KBM-7 (cell line): ENCODE measurements around the gene KDM3B.

ENCODE experiments used
- DNase-seq: peaks from one replicate; pipeline ENCODE4 v3.0.0-alpha.2; 2015
- in situ Hi-C: fragments of 300-500 bp; cut with MboI; formaldehyde crosslinking; loops from 2 replicates; pipeline ENCODE4 v1.14.3; 2020; ENCODE audit warnings: low sequenced_read_pairs, low pct_unique_long_range_greater_than_20kb, mixed read lengths

KDM3B gene

DNA sequence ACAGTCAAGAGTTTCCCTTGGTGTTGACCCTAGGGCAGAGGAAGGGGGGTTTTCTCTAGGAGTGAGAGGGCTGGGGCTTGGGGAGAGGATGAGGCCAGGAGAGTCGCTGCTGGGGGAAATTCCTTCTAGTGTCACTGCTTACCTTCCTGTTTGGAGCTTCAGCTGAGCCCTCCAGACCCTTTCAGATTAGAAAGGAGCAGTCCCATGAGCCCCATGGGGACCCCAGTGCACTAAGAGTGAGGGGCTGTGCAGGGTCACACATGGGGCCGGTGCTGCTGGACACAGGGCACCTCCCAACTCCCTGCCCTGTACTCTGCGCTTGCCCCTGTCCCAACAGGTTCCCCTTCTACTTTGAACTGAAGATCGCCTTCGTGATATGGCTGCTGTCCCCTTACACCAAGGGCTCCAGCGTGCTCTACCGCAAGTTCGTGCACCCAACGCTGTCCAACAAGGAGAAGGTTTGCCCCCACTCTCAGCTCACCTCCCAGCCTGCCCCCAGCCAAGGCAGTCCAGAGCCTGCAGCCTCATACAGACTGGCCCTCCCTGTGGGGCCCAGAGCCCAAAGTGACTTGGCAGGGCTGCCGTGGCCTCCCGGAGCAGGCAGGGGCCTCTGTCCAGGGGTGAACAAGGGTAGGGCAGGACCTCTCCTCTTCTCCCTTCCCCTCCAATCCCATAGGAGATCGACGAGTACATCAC, 91.7 kb downstream of the KDM3B start:
- no peak for DNase-seq
- in situ Hi-C loops: no loop called here

DNA sequence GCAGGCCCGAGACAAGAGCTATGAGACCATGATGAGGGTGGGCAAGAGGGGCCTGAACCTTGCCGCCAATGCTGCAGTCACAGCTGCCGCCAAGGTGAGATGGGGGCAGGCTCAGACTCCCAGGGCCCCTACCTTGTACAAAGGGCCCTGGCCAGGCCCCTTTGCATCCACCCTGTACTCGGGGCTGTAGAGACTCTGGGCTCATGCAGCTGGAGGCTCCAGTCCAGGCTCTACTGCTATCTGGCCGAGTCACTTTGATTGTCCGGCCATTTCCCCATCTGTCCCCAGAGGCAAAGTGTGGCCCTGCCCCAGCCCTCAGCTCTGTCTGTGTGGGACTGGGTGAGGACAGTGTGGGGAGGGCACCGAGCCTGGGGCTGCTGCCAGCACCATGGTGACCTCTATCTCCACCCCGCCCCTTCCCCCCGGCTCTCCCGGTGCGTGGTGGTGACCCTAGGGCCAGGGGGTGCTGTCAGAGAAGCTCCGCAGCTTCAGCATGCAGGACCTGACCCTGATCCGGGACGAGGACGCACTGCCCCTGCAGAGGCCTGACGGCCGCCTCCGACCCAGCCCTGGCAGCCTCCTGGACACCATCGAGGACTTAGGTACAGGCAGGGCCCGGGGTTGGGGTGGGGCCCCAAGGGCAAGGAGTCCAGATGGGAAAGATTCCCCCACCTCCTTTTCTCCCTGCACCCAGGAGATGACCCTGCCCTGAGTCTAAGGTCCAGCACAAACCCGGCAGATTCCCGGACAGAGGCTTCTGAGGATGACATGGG, 92.5 kb downstream of the KDM3B start:
- in situ Hi-C loops: no loop called here
- DNase-seq: no peak

GRCh38 chr5:138445547-138446271, 93.2 kb downstream of the KDM3B start:
- in situ Hi-C loops: no loop called here
- no peak for DNase-seq

- no peak for DNase-seq
- in situ Hi-C loops: no loop called here
Observed at GRCh38 chr5:138448070-138448469, 95.6 kb downstream of the KDM3B start.

GRCh38 chr5:138448481-138449398, 96.3 kb downstream of the KDM3B start:
- in situ Hi-C loops: no loop called here
- DNase-seq: no peak

GRCh38 chr5:138449501-138450239, 97.2 kb downstream of the KDM3B start:
- peak; percentile 91 for DNase-seq
- in situ Hi-C loops: no loop called here

- in situ Hi-C loops: no loop called here
- DNase-seq: no peak
Observed at GRCh38 chr5:138450971-138451370, 98.5 kb downstream of the KDM3B start.

DNA sequence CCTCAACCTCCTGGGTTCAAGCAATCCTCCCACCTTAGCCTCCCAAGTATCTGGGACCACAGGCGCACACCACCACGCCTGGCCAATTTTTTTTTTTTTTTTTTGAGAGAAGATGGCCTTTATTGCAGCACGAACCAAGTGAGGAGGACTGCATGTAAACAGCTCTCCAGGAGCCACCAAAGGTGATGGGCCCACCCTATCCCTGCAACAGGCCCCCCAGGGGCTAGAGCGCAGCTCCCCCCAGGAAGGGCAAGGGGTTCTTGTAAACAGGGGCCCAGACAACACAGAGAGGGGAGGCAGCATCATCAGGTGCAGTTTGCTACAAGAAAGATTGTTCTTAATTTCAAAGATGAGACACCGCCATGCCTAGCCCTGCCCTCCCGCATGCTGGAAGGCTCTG, 100.2 kb downstream of the KDM3B start:
- in situ Hi-C loops: no loop called here
- DNase-seq: no peak

DNA sequence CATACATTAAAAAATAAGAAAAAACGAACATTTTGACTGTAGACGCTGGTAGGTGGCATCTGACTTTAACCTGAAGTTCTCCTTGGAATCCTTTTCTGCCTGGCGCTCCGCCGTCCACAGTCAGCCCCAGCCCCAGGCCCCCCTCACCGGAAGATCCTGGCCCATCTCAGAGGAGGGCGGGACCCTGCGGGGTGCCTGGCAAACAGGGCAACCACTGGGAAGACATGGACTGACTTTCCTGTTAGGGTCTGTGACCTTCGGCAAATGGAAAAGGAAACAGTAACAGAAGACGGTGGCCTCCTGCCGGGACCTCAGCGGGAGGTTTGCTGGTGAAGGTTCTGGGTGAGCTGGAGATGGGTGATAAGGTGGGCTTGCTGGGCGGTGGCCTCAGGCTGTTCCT, 101.1 kb downstream of the KDM3B start:
- DNase-seq: no peak

DNA sequence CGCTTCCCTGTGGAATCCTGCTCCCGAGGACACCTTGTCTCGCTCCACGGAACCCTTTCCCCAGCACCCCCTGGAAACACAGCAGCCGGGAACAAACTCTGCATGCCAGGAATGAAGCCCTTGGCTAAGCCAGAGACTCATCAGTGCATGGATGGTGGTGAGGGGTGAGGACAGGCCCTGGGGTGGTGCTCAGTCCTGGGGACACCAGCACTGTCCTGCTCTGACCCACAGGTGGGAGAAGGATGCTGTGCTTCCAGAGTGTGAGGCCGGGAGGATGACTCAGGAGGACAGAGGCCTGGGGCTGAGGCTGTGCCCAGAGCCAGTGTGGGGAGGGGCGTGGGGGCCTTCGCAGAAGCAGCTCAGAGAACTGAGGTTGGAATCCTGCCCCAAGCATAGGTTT, 101.6 kb downstream of the KDM3B start:
- in situ Hi-C loops: no loop called here
- no peak for DNase-seq

More for the DNA sequence above, 101.1 kb downstream of the KDM3B start:
- in situ Hi-C loops: no loop called here

DNA sequence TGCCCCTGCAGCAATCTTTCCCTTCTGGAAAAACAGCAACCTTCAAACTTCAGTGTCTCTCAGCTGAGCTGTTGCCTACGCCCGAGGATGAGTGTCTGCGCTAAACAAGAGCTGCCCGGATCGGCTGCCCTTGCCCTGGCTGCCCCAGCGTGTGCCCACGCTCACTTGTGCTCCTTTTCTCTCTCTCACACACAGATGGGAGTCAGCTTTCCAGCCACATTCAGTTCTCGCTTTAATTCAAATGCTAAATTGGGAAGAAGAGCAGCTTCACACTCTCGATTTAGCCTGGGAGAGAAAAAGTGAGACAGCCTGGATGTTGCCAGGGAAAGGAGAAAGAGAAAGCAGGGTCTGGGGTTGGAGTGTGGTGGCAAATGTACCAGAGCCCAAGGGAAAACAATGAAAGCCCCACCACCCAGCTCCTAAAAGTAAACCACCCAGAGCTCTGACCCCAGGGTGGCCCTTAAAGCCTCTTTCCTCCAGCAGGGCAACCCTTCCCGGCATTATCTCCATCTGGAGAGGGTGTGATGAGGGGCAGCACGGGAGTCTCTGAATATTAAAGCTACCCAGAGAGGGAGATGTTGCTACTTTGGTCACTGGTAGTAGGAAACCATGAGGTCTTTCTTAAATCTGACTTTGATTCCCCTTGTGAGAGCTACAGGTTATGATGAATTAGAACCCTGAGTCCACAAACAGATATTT, 102.9 kb downstream of the KDM3B start:
- no peak for DNase-seq
- in situ Hi-C loops: no loop called here

DNA sequence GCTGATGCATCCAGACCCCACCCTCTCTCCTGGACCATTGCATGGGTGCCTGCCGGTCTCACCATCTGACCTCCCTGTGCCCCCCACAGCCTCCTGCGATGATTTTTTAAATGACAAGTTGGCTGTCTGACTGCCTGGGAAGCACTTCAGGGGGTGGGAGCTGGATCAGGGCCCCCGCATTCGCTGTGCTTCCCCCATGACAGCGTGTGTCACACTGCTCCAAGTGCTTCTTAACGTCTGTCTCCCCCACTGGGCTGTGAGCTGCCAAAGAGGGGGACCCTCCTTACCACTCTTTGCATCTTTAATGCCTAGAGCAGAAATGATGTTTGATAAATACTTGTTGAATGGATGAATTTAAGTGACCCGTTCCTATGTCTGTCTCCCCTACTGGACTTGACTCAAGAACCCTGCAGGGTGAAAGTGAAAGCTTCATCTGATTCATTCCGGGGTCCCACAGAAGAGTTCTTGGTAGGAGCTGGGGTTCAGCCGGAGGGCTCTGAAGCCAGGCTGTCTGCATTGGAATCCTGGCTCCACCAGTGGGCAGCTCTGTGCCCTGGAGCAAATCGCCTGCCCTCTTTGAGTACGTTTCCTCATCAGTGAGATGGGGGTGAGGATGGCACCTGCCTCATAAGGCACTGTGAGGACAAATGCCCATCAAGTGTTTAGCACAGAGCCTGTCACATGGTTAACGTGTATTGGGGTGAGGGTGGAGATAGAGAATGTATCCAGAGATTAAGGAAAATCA, 105.2 kb downstream of the KDM3B start:
- in situ Hi-C loops: no loop called here
- no peak for DNase-seq

- in situ Hi-C loops: no loop called here
Observed at GRCh38 chr5:138458384-138458783, 105.9 kb downstream of the KDM3B start.

DNA sequence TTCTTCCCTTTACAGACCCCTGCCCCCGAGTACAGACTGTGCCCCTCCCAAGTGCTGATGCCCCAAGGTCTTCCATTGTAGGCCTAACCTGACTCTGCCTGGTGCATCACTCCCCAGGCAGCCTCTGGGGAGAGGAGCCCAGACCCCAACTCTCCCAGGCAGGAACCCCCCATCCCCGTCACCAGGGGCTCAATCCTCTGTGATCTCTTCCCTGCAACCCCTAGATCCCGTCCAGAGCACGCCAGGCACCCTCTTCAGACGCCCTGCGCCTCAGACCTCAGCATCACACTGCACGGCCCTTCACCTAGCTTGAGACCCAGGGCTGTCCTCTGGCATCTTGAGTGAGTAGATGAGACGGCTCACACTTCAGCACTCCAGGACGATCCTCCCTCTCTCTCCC, 106.4 kb downstream of the KDM3B start:
- in situ Hi-C loops: no loop called here
- DNase-seq: no peak

More at GRCh38 chr5:138458384-138458783, 105.9 kb downstream of the KDM3B start:
- DNase-seq: no peak

GRCh38 chr5:138459311-138459933, 106.9 kb downstream of the KDM3B start:
- in situ Hi-C loops: no loop called here
- no peak for DNase-seq

DNA sequence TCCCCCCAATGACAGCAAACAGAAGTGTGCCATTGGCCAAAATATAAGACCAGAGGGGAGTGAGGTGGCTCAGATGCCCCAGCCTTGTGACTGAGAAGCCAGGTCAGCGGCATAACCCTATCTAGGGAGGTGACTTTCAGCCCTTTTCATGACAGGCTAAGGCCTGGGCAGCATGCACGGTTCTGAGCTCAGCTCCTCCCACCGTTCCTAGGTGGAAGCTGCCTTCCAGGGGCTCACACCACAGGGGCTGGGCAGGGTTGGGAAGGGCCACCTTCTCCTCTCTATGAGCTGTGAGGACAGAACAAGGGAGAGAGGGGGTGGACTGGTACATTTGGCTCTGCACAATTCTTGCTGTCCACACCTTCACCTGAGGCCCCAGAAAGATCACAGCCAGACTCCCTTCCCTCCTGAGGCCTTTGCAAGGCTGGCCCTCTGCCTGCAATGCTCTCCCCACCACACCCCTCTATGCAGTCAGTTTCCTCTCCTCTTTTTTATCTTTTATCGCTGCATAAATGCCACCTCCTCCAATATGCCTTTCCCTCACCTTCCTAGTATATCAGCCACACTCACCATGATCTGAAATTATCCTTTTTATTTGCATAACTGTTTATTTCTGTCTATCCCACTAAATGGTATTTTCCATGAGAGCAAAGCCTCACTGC, 107.7 kb downstream of the KDM3B start:
- in situ Hi-C loops: no loop called here
- DNase-seq: no peak
